DMS153 (cell line): ENCODE data around the gene IL17REL.

Source experiments
- DNase-seq: peaks from one replicate; lab custom pipeline; 2025; lab: John Stamatoyannopoulos, UW

The IL17REL gene

GRCh38 chr22:49956418-49956770 lies 56.2 kb downstream of the IL17REL start:
- DNase-seq = no peak

- no peak for DNase-seq
Observed at GRCh38 chr22:49955581-49956417, 56.8 kb downstream of the IL17REL start.

- no peak for DNase-seq
Observed at GRCh38 chr22:49954991-49955580, 57.5 kb downstream of the IL17REL start.

- DNase-seq = no peak
Observed at GRCh38 chr22:49954354-49954753, 58.2 kb downstream of the IL17REL start.

- DNase-seq = no peak
Observed at GRCh38 chr22:49953680-49954344, 58.8 kb downstream of the IL17REL start.

GRCh38 chr22:49953027-49953679 lies 59.4 kb downstream of the IL17REL start:
- DNase-seq = peak; percentile 7

- no peak for DNase-seq
Observed at GRCh38 chr22:49951986-49952896, 60.3 kb downstream of the IL17REL start.

- no peak for DNase-seq
Observed at GRCh38 chr22:49951678-49951985, 60.9 kb downstream of the IL17REL start.

GRCh38 chr22:49951000-49951677 lies 61.4 kb downstream of the IL17REL start:
- peak; percentile 86 for DNase-seq

GRCh38 chr22:49950396-49950994 lies 62.1 kb downstream of the IL17REL start:
- DNase-seq = no peak

GRCh38 chr22:49949914-49950292 lies 62.7 kb downstream of the IL17REL start:
- DNase-seq = no peak

- DNase-seq = peak; percentile 24
Observed at GRCh38 chr22:49948958-49949913, 63.3 kb downstream of the IL17REL start.

- no peak for DNase-seq
Observed at GRCh38 chr22:49948116-49948957, 64.2 kb downstream of the IL17REL start.

- DNase-seq = no peak
Observed at GRCh38 chr22:49947296-49947622, 65.3 kb downstream of the IL17REL start.

- DNase-seq = no peak
Observed at GRCh38 chr22:49946612-49947295, 65.8 kb downstream of the IL17REL start.

- DNase-seq = peak; percentile 43
Observed at GRCh38 chr22:49945042-49945794, 67.3 kb downstream of the IL17REL start.
